ENCODE results near the gene MAMDC2. TPM values are rescaled to one million over a fixed set of nuclear protein-coding genes. Genes with fewer than 3 reads are reported as not detected.

The MAMDC2 gene
- total RNA-seq, 1 experiment from 2014 or later, result 1.2 TPM

DNA sequence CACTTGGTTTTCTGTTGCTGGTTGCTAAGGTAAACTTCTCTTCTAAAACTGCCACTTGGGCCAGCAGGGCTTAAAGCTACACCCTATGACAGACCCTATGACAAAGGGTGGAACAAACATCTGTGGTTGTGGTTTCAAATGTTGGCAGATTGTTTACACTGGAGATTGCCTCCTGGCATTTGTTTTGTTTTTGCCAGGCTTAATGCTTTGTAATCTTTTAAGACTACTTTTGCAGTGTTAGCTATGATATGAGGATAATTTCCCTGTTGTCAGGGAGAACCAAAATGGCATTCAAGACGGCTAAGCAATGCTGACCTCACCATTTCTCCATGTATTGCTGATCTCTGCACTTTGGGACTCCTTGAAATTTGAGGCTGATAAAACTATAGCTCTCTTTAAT is 50.3 kb downstream of the MAMDC2 start:
- Histone ChIP-seq H3K36me3 (ENCODE audit: control insufficient read depth in 1 of 2, insufficient read depth in 2 of 2, low read length in 2 of 2) (no peaks in the 10 kb centered on the region), H4K20me1 (ENCODE audit: insufficient read depth) (no peaks in the 10 kb centered on the region), H3K9me2 (ENCODE audit: insufficient read depth) (no peaks in the 10 kb centered on the region), H2AFZ (ENCODE audit: low read depth, low read length, poor library complexity, severe bottlenecking) (no peak overlapping the region), H3K4me2 (ENCODE audit: low read length) (no peak overlapping the region), H3K9ac (ENCODE audit: low read length) (no peak overlapping the region), H3K79me2 (ENCODE audit: insufficient read depth, low read length) (no peaks in the 10 kb centered on the region), H3K4me1 (ENCODE audit: control insufficient read depth in 1 of 2, insufficient read depth in 2 of 2, low read length in 2 of 2) (no peaks in the 10 kb centered on the region), H3K9me3 (ENCODE audit: control insufficient read depth in 1 of 2, insufficient read depth in 1 of 2, low read depth in 1 of 2, low read length in 2 of 2) (no peaks in the 10 kb centered on the region), H3K4me3 (replicated peaks in 1 of 2; ENCODE audit: low read depth in 1 of 2, low read length in 2 of 2) (no peak overlapping the region), H3K27me3 (ENCODE audit: insufficient read depth, low read length) (no peaks in the 10 kb centered on the region; the same call in 1 of the 2 replicates), H3K27ac (ENCODE audit: low read depth, low read length) (no peak overlapping the region)
- ChIA-PET POLR2A (no interaction called here), CTCF (no interaction called here), RAD21 (ENCODE audit: low non-redundant PET in 1 of 2, low total read pairs in 2 of 2, uncharacterized antibody in 2 of 2, unreplicated experiment in 2 of 2) (interaction anchor here in 1 of 2 experiments (0.6 kb wide), 1 partner anchor 701 kb away, joined by 3 read pairs; no protein-coding TSS in a partner anchor)
- no peak for ATAC-seq
- no peak for DNase-seq (ENCODE audit: low read depth, low spot score)
- TF ChIP-seq SP1 (IDR thresholded peaks at IDR 0.05; ENCODE audit: low read depth) (no peak), ZFX (IDR thresholded peaks at IDR 0.05) (no peak), CEBPB (IDR thresholded peaks at IDR 0.05; ENCODE audit: low read depth) (no peak), EGR1 (IDR thresholded peaks at IDR 0.05; ENCODE audit: low read depth) (no peak), FOSL1 (IDR thresholded peaks at IDR 0.05; ENCODE audit: low read depth) (no peak), RAD21 (IDR thresholded peaks at IDR 0.05; ENCODE audit: low read depth) (no peak), SRF (IDR thresholded peaks at IDR 0.05; ENCODE audit: low read depth) (no peak)
- TF ChIP-seq, protein P1, sequence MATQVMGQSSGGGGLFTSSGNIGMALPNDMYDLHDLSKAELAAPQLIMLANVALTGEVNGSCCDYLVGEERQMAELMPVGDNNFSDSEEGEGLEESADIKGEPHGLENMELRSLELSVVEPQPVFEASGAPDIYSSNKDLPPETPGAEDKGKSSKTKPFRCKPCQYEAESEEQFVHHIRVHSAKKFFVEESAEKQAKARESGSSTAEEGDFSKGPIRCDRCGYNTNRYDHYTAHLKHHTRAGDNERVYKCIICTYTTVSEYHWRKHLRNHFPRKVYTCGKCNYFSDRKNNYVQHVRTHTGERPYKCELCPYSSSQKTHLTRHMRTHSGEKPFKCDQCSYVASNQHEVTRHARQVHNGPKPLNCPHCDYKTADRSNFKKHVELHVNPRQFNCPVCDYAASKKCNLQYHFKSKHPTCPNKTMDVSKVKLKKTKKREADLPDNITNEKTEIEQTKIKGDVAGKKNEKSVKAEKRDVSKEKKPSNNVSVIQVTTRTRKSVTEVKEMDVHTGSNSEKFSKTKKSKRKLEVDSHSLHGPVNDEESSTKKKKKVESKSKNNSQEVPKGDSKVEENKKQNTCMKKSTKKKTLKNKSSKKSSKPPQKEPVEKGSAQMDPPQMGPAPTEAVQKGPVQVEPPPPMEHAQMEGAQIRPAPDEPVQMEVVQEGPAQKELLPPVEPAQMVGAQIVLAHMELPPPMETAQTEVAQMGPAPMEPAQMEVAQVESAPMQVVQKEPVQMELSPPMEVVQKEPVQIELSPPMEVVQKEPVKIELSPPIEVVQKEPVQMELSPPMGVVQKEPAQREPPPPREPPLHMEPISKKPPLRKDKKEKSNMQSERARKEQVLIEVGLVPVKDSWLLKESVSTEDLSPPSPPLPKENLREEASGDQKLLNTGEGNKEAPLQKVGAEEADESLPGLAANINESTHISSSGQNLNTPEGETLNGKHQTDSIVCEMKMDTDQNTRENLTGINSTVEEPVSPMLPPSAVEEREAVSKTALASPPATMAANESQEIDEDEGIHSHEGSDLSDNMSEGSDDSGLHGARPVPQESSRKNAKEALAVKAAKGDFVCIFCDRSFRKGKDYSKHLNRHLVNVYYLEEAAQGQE (IDR thresholded peaks at IDR 0.05; ENCODE audit: low read depth), result no peak
- no TSS peak for BruUV-seq (replicated peaks)
- intact Hi-C loops (cut with micrococcal nuclease), result no loop called here

DNA sequence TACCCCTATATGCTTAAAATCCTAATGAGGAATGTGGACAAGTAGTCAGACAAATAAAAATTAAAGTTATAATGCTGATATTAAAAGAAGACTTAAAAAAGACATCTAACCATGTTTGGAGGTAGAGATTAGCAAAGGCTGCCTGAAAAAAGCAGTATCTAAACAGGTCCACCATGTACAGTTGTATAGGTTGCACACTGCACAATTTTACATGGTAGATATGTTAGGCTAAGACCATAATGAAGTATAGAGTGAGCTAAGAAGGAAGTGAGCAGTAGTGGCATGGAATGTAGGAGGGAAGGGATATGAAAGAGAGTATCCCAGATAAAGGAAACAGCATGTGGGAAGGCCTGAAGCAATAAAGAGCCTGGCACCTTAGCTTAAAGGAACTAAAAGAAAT is 51.1 kb downstream of the MAMDC2 start:
- H3K27ac ChIP-seq (ENCODE audit: low read depth, low read length), result no peak overlapping the region
- no peaks in the 10 kb centered on the region for H3K9me2 ChIP-seq (ENCODE audit: insufficient read depth)
- intact Hi-C loops (cut with micrococcal nuclease), result no loop called here
- no peaks in the 10 kb centered on the region; the same call in 1 of the 2 replicates for H3K27me3 ChIP-seq (ENCODE audit: insufficient read depth, low read length)
- H3K4me3 ChIP-seq (replicated peaks in 1 of 2; ENCODE audit: low read depth in 1 of 2, low read length in 2 of 2), result no peak overlapping the region
- H3K36me3 ChIP-seq (ENCODE audit: control insufficient read depth in 1 of 2, insufficient read depth in 2 of 2, low read length in 2 of 2), result no peaks in the 10 kb centered on the region
- ChIA-PET RAD21 (ENCODE audit: low non-redundant PET in 1 of 2, low total read pairs in 2 of 2, uncharacterized antibody in 2 of 2, unreplicated experiment in 2 of 2) (interaction anchor here (0.6 kb wide), 2 partner anchors 675 to 701 kb away, joined by 3 to 4 read pairs; no protein-coding TSS in a partner anchor), POLR2A (no interaction called here), CTCF (interaction anchor here (1.5 kb wide), 1 partner anchor 18 kb away, joined by 7 read pairs; no protein-coding TSS in a partner anchor)
- no peak overlapping the region for H2AFZ ChIP-seq (ENCODE audit: low read depth, low read length, poor library complexity, severe bottlenecking)
- no peak overlapping the region for H3K4me2 ChIP-seq (ENCODE audit: low read length)
- H3K9me3 ChIP-seq (ENCODE audit: control insufficient read depth in 1 of 2, insufficient read depth in 1 of 2, low read depth in 1 of 2, low read length in 2 of 2), result no peaks in the 10 kb centered on the region
- H3K9ac ChIP-seq (ENCODE audit: low read length), result no peak overlapping the region
- H3K79me2 ChIP-seq (ENCODE audit: insufficient read depth, low read length), result no peaks in the 10 kb centered on the region
- ATAC-seq (no peak), DNase-seq (ENCODE audit: low read depth, low spot score) (no peak)
- no TSS peak for BruUV-seq (replicated peaks)
- H3K4me1 ChIP-seq (ENCODE audit: control insufficient read depth in 1 of 2, insufficient read depth in 2 of 2, low read length in 2 of 2), result no peaks in the 10 kb centered on the region
- no peaks in the 10 kb centered on the region for H4K20me1 ChIP-seq (ENCODE audit: insufficient read depth)
- TF ChIP-seq SRF (IDR thresholded peaks at IDR 0.05; ENCODE audit: low read depth), result no peak
- no peak for TF ChIP-seq YY1 (IDR thresholded peaks at IDR 0.05; ENCODE audit: extremely low read depth, insufficient replicate concordance, low read depth, low read length)
- no peak for TF ChIP-seq POLR2A (IDR thresholded peaks at IDR 0.05; ENCODE audit: borderline replicate concordance, extremely low read depth, insufficient read depth, insufficient read length)
- no peak for TF ChIP-seq EGR1 (IDR thresholded peaks at IDR 0.05; ENCODE audit: low read depth)
- TF ChIP-seq, protein P2, sequence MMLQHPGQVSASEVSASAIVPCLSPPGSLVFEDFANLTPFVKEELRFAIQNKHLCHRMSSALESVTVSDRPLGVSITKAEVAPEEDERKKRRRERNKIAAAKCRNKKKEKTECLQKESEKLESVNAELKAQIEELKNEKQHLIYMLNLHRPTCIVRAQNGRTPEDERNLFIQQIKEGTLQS (IDR thresholded peaks at IDR 0.05), result no peak
- no peak for TF ChIP-seq SIN3A (IDR thresholded peaks at IDR 0.05; ENCODE audit: low read depth)
- TF ChIP-seq EZH2 (IDR thresholded peaks at IDR 0.05), result no peak
- TF ChIP-seq JUND (IDR thresholded peaks at IDR 0.05), result no peak
- TF ChIP-seq POLR2AphosphoS5 (IDR thresholded peaks at IDR 0.05; ENCODE audit: low read depth, low read length), result no peak
- no peak for TF ChIP-seq ZFX (IDR thresholded peaks at IDR 0.05)
- TF ChIP-seq ELF1 (IDR thresholded peaks at IDR 0.05; ENCODE audit: borderline replicate concordance, low read depth), result no peak
- no peak for TF ChIP-seq SP1 (IDR thresholded peaks at IDR 0.05; ENCODE audit: low read depth)

Data from HCT116 (cell line).